Common myeloid progenitor, CD34-positive (primary cell): ENCODE measurements around the gene DIPK1A.

Experiments used
- CTCF ChIA-PET: fragments of 350-600 bp; sonication (Branson Sonifier 250); formaldehyde crosslinking; loops from one replicate; lab custom pipeline; 2021; ENCODE audit warnings: antibody characterized with exemption; lab: Charles Lee
- POLR2A ChIA-PET: fragments of 350-600 bp; sonication (Branson Sonifier 250); formaldehyde crosslinking; loops from one replicate; lab custom pipeline; 2021; ENCODE audit warnings: antibody characterized with exemption; lab: Charles Lee
- DNase-seq, 3 donors: peaks; one replicate each; pipeline versions ENCODE4 v3.0.0 to v3.0.0-alpha.2; 2013
- H3K27ac ChIP-seq, 2 experiments: 1 replicate in 1 of 2; 2 replicates in 1 of 2; pipeline ENCODE4 v1.7.0; 2013; ENCODE audit warnings: inconsistent platforms in 2 of 2, low read length in 2 of 2, mild to moderate bottlenecking in 2 of 2, low read depth in 1 of 2, moderate library complexity in 1 of 2; ENCODE audit not compliant: severe bottlenecking in 2 of 2, insufficient read depth in 1 of 2, poor library complexity in 1 of 2
- H3K27me3 ChIP-seq, 5 experiments: replicated peaks in 2 of 5; 1 replicate in 3 of 5; 2 replicates in 2 of 5; pipeline versions ENCODE4 v1.6.1 to v1.7.0; 2013; ENCODE audit warnings: low read length in 4 of 5, mild to moderate bottlenecking in 2 of 5, moderate library complexity in 2 of 5, inconsistent platforms in 1 of 5; ENCODE audit not compliant: insufficient read depth in 5 of 5, control insufficient read depth in 4 of 5
- H3K36me3 ChIP-seq, 4 experiments: 1 replicate in 2 of 4; 2 replicates in 2 of 4; pipeline versions ENCODE4 v1.6.1 to v1.7.0; 2013; ENCODE audit warnings: low read length in 3 of 4, control low read depth in 1 of 4, mild to moderate bottlenecking in 1 of 4; ENCODE audit not compliant: control insufficient read depth in 4 of 4, insufficient read depth in 4 of 4
- H3K4me1 ChIP-seq, 4 experiments: 1 replicate in 3 of 4; 2 replicates in 1 of 4; pipeline versions ENCODE4 v1.6.1 to v1.7.1; 2013; ENCODE audit warnings: low read length in 3 of 4, mild to moderate bottlenecking in 3 of 4, control low read depth in 1 of 4, inconsistent platforms in 1 of 4, moderate library complexity in 1 of 4; ENCODE audit not compliant: control insufficient read depth in 4 of 4, insufficient read depth in 4 of 4; ENCODE audit errors: control extremely low read depth in 1 of 4
- H3K4me3 ChIP-seq, 7 experiments: 1 replicate in 4 of 7; 2 replicates in 3 of 7; pipeline versions ENCODE4 v1.5.1 to v1.7.0; 2013; ENCODE audit warnings: mild to moderate bottlenecking in 7 of 7, low read length in 6 of 7, moderate library complexity in 6 of 7, inconsistent platforms in 2 of 7, low read depth in 2 of 7, control low read depth in 1 of 7; ENCODE audit not compliant: insufficient read depth in 4 of 7, control insufficient read depth in 1 of 7; ENCODE audit errors: extremely low read depth in 1 of 7
- H3K9me3 ChIP-seq, 5 experiments: 1 replicate in 4 of 5; 2 replicates in 1 of 5; pipeline versions ENCODE4 v1.6.1 to v1.7.1; 2013; ENCODE audit warnings: low read length in 4 of 5, mild to moderate bottlenecking in 2 of 5, inconsistent platforms in 1 of 5, low read depth in 1 of 5, moderate library complexity in 1 of 5; ENCODE audit not compliant: control insufficient read depth in 4 of 5, insufficient read depth in 2 of 5; ENCODE audit errors: control extremely low read depth in 1 of 5
- WGBS: methylation state at CpG from one replicate; pipeline ENCODE4 v1.1.5; 2013; ENCODE audit not compliant: insufficient coverage; 5-methylcytosine and 5-hydroxymethylcytosine counted together

The DIPK1A gene

GRCh38 chr1:92922356-92923035 lies 38.8 kb downstream of the DIPK1A start:
- ChIA-PET CTCF (no interaction called here), POLR2A (interaction anchor here (0.9 kb wide), 1 partner anchor 41 kb away, joined by 3 read pairs; no protein-coding TSS in a partner anchor)
- no peak overlapping the region for H3K27ac ChIP-seq
- WGBS, result 99% methylated on average over 6 of the region's 9 CpGs
- no peaks in the 10 kb centered on the region for H3K36me3 ChIP-seq
- DNase-seq, result no peak
- peaks cover 0 to 6% (median 3%) of the 10 kb centered on the region in 5 experiments for H3K9me3 ChIP-seq
- H3K27me3 ChIP-seq, result no peaks in the 10 kb centered on the region
- no peak overlapping the region for H3K4me3 ChIP-seq
- no peaks in the 10 kb centered on the region for H3K4me1 ChIP-seq

- Histone ChIP-seq H3K36me3 (no peaks in the 10 kb centered on the region), H3K4me1 (no peaks in the 10 kb centered on the region), H3K4me3 (no peak overlapping the region), H3K27me3 (no peaks in the 10 kb centered on the region), H3K27ac (no peak overlapping the region), H3K9me3 (peaks cover 0 to 6% (median 3%) of the 10 kb centered on the region in 5 experiments)
- CTCF ChIA-PET, result no interaction called here
- POLR2A ChIA-PET, result interaction anchor here (0.9 kb wide), 1 partner anchor 40 kb away, joined by 3 read pairs; no protein-coding TSS in a partner anchor
- WGBS, result 100% methylated on average over 4 of the region's 8 CpGs
- no peak for DNase-seq
Measured at GRCh38 chr1:92921031-92922023, 39.9 kb downstream of the DIPK1A start.

- ChIA-PET POLR2A (no interaction called here), CTCF (no interaction called here)
- Histone ChIP-seq H3K4me3 (no peak overlapping the region), H3K27me3 (no peaks in the 10 kb centered on the region), H3K4me1 (no peaks in the 10 kb centered on the region), H3K9me3 (no peaks in the 10 kb centered on the region), H3K36me3 (no peaks in the 10 kb centered on the region), H3K27ac (no peak overlapping the region)
- no peak for DNase-seq
Measured at GRCh38 chr1:92916899-92917298, 44.4 kb downstream of the DIPK1A start.

- POLR2A ChIA-PET, result interaction anchor here (0.7 kb wide), 1 partner anchor 29 kb away, joined by 5 read pairs; no protein-coding TSS in a partner anchor
- WGBS, result no CpG with 5 or more reads among the region's 1 CpG
- no peaks in the 10 kb centered on the region for H3K4me1 ChIP-seq
- CTCF ChIA-PET, result no interaction called here
- no peak overlapping the region for H3K27ac ChIP-seq
- no peak for DNase-seq
- no peak overlapping the region for H3K4me3 ChIP-seq
- H3K27me3 ChIP-seq, result no peaks in the 10 kb centered on the region
- H3K36me3 ChIP-seq, result no peaks in the 10 kb centered on the region
- H3K9me3 ChIP-seq, result no peaks in the 10 kb centered on the region
Measured at GRCh38 chr1:92915547-92915946, 45.7 kb downstream of the DIPK1A start.

- ChIA-PET CTCF (interaction anchor here (0.8 to 1.5 kb wide), 4 partner anchors 31 to 81 kb away, joined by 3 to 4 read pairs (median 4); no protein-coding TSS in a partner anchor), POLR2A (no interaction called here)
- no peak overlapping the region for H3K4me3 ChIP-seq
- DNase-seq, result no peak
- H3K9me3 ChIP-seq, result no peaks in the 10 kb centered on the region
- no peaks in the 10 kb centered on the region for H3K4me1 ChIP-seq
- H3K27me3 ChIP-seq, result peaks cover 0 to 3% (median 0%) of the 10 kb centered on the region in 5 experiments
- no peak overlapping the region for H3K27ac ChIP-seq
- H3K36me3 ChIP-seq, result no peaks in the 10 kb centered on the region
- WGBS, result 100% methylated on average over 2 of the region's 3 CpGs
Measured at GRCh38 chr1:92913093-92913819, 48.0 kb downstream of the DIPK1A start.

- Histone ChIP-seq H3K27ac (no peak overlapping the region), H3K4me3 (no peak overlapping the region), H3K9me3 (peaks cover 0 to 6% (median 0%) of the 10 kb centered on the region in 5 experiments), H3K27me3 (peaks cover 0 to 3% (median 0%) of the 10 kb centered on the region in 5 experiments), H3K36me3 (no peaks in the 10 kb centered on the region), H3K4me1 (no peaks in the 10 kb centered on the region)
- ChIA-PET POLR2A (no interaction called here), CTCF (no interaction called here)
- 100% methylated on average over 1 of the region's 4 CpGs for WGBS
- DNase-seq, result no peak
Measured at GRCh38 chr1:92910081-92910480, 51.2 kb downstream of the DIPK1A start.
